Endothelial cell of umbilical vein (primary cell): ENCODE results near the gene SPINK9. TPM values are rescaled to one million over a fixed set of nuclear protein-coding genes. Genes with fewer than 3 reads are reported as not detected.

Experiments used
- BruUV-seq: library from RNA; stranded (reverse); fragments of 400-500 nt; replicated peaks from 2 replicates; lab custom pipeline; 2021; lab: Mats Ljungman, UMichigan
- CTCF ChIA-PET: fragments of 300-600, 350-600 bp; sonication (Branson Sonifier 250); formaldehyde crosslinking; loops from one replicate; lab custom pipeline; 2021; ENCODE audit warnings: antibody characterized with exemption, inconsistent platforms; lab: Charles Lee
- POLR2A ChIA-PET: fragments of 300-600, 350-600 bp; sonication (Branson Sonifier 250); formaldehyde crosslinking; loops from one replicate; lab custom pipeline; 2021; ENCODE audit warnings: antibody characterized with exemption, inconsistent platforms; lab: Charles Lee
- DNase-seq: peaks from one replicate; pipeline ENCODE4 v3.0.0-alpha.2; 2011; ENCODE audit warnings: low read depth, low spot score
- FAIRE-seq: peaks from 2 replicates; lab custom pipeline; 2011; peaks lifted over from hg19 to GRCh38; lab: Jason Lieb, UNC
- H2AFZ ChIP-seq: 2 replicates; pipeline ENCODE4 v1.6.0; 2012; ENCODE audit warnings: low read depth, low read length, control low read depth, inconsistent platforms
- H3K27ac ChIP-seq: 2 replicates; pipeline ENCODE4 v1.5.1; 2011; ENCODE audit warnings: low read depth, mild to moderate bottlenecking, control low read depth, low read length, moderate library complexity; ENCODE audit not compliant: insufficient read depth
- H3K27me3 ChIP-seq, 2 experiments: 2 replicates each; pipeline versions ENCODE4 v1.6.0 to v1.6.1; 2011; ENCODE audit warnings: low read length in 2 of 2, mixed read lengths in 1 of 2; ENCODE audit not compliant: control insufficient read depth in 2 of 2, insufficient read depth in 2 of 2
- H3K36me3 ChIP-seq, 2 experiments: 2 replicates in 1 of 2; 3 replicates in 1 of 2; pipeline ENCODE4 v1.5.1; 2011; ENCODE audit warnings: low read length in 2 of 2, mild to moderate bottlenecking in 1 of 2, moderate library complexity in 1 of 2; ENCODE audit not compliant: control insufficient read depth in 2 of 2, insufficient read depth in 2 of 2; ENCODE audit errors: extremely low read depth in 1 of 2
- H3K4me1 ChIP-seq: 3 replicates; pipeline ENCODE4 v1.5.1; 2011; ENCODE audit warnings: mild to moderate bottlenecking, low read length; ENCODE audit not compliant: control insufficient read depth, insufficient read depth; ENCODE audit errors: extremely low read depth
- H3K4me2 ChIP-seq: 2 replicates; pipeline ENCODE4 v1.6.1; 2011; ENCODE audit warnings: low read length, control low read depth, mixed read lengths; ENCODE audit not compliant: insufficient read depth
- H3K4me3 ChIP-seq, 3 experiments: fragments of 200-600 bp in 1 of 3; sonication (generic), shearing (Covaris generic) in 1 of 3; replicated peaks in 1 of 3; 2 replicates each; pipeline ENCODE4 v1.5.1; 2011 to 2016; ENCODE audit warnings: control low read depth in 3 of 3, low read length in 3 of 3, mild to moderate bottlenecking in 2 of 3, inconsistent platforms in 1 of 3, low read depth in 1 of 3, moderate library complexity in 1 of 3; ENCODE audit not compliant: insufficient read depth in 1 of 3
- H3K79me2 ChIP-seq: 2 replicates; pipeline ENCODE4 v1.6.0; 2012; ENCODE audit warnings: low read length, inconsistent platforms; ENCODE audit not compliant: control insufficient read depth, insufficient read depth
- H3K9ac ChIP-seq: replicated peaks from 2 replicates; pipeline ENCODE3; 2011; ENCODE audit warnings: low read length, control low read depth; ENCODE audit not compliant: insufficient read depth; ENCODE audit errors: extremely low read depth
- H3K9me1 ChIP-seq: replicated peaks from 3 replicates; pipeline ENCODE4 v1.6.0; 2011; ENCODE audit warnings: mild to moderate bottlenecking, low read length; ENCODE audit not compliant: control insufficient read depth, insufficient read depth; ENCODE audit errors: extremely low read depth
- H3K9me3 ChIP-seq: replicated peaks from 2 replicates; pipeline ENCODE4 v1.5.1; 2012; ENCODE audit warnings: low read length, inconsistent platforms; ENCODE audit not compliant: control insufficient read depth, insufficient read depth
- H4K20me1 ChIP-seq: replicated peaks from 2 replicates; pipeline ENCODE3; 2011; ENCODE audit warnings: mild to moderate bottlenecking, low read length; ENCODE audit not compliant: control insufficient read depth, insufficient read depth; ENCODE audit errors: extremely low read depth
- EZH2 ChIP-seq: IDR thresholded peaks from 2 replicates; pipeline ENCODE4 v1.6.1; 2012; ENCODE audit warnings: borderline replicate concordance, low read depth, mild to moderate bottlenecking, moderate library complexity, low read length, inconsistent platforms; ENCODE audit not compliant: severe bottlenecking
- FOS ChIP-seq: IDR thresholded peaks from 2 replicates; pipeline ENCODE4 v1.6.1; 2011; ENCODE audit warnings: mild to moderate bottlenecking, low read length, moderate library complexity, borderline replicate concordance; ENCODE audit not compliant: insufficient read depth
- GATA2 ChIP-seq: IDR thresholded peaks from 2 replicates; pipeline ENCODE4 v1.7.0; 2011; ENCODE audit warnings: low read depth, mild to moderate bottlenecking, moderate library complexity, mixed read lengths, low read length; ENCODE audit not compliant: insufficient read length, insufficient read depth
- JUN ChIP-seq: IDR thresholded peaks from 2 replicates; pipeline ENCODE4 v1.6.1; 2011; ENCODE audit warnings: borderline replicate concordance, low read depth; ENCODE audit not compliant: insufficient read length, insufficient read depth
- MYC ChIP-seq: IDR thresholded peaks from one replicate; pipeline ENCODE4 v1.6.1; 2011; ENCODE audit warnings: mild to moderate bottlenecking, low read depth, low read length
- POLR2A ChIP-seq: IDR thresholded peaks from 2 replicates; pipeline ENCODE4 v1.6.1; 2012; ENCODE audit warnings: low read depth, mild to moderate bottlenecking, control low read depth, low read length
- POLR2AphosphoS5 ChIP-seq: IDR thresholded peaks from 2 replicates; pipeline ENCODE4 v1.6.1; 2012; ENCODE audit warnings: low read depth, mild to moderate bottlenecking, control low read depth, low read length, moderate library complexity; ENCODE audit not compliant: insufficient read depth
- dilution Hi-C: fragments of 300-500 bp; cut with MboI; formaldehyde crosslinking; loops from one replicate; pipeline ENCODE4 v1.15.0; 2019; ENCODE audit warnings: low sequenced_read_pairs; ENCODE audit not compliant: extremely low pct_ligation_motif_present
- intact Hi-C: fragments of 100-400 bp; cut with micrococcal nuclease; formaldehyde crosslinking; loops from one replicate; pipeline ENCODE4 v1.10.0; 2022
- polyA plus RNA-seq, 4 experiments: library from polyadenylated mRNA; depleted of rRNA in 3 of 4; stranded (reverse) in 3 of 4; unstranded in 1 of 4; fragments of >200 nt; gene quantifications; 2 replicates each; pipeline versions ENCODE4 v1.2.1 to v1.2.3, GENCODE V29; 2011 to 2012; ENCODE audit warnings: missing spikeins in 1 of 4
- total RNA-seq: library from RNA; stranded (reverse); gene quantifications from 2 replicates; pipeline ENCODE4 v1.2.3, GENCODE V29; 2021
- TF ChIP-seq, protein P1 (sequence below): IDR thresholded peaks from 2 replicates; pipeline ENCODE4 v1.6.1; 2011; ENCODE audit not compliant: insufficient read depth, insufficient read length
- TF ChIP-seq, protein P2 (sequence below), 2 donors: IDR thresholded peaks; 1 replicate in 1 of 2; 2 replicates in 1 of 2; pipeline ENCODE4 v1.5.1; 2011; ENCODE audit warnings: low read length in 2 of 2, mild to moderate bottlenecking in 2 of 2, moderate library complexity in 2 of 2, control low read depth in 1 of 2, inconsistent platforms in 1 of 2, low read depth in 1 of 2; ENCODE audit not compliant: insufficient read depth in 1 of 2; ENCODE audit errors: extremely low read depth in 1 of 2

SPINK9 gene
- total and polyA plus RNA-seq, 2 donors (not counting 3 experiments of a cell fraction or from before 2014, with no cell fraction given), result not detected

DNA sequence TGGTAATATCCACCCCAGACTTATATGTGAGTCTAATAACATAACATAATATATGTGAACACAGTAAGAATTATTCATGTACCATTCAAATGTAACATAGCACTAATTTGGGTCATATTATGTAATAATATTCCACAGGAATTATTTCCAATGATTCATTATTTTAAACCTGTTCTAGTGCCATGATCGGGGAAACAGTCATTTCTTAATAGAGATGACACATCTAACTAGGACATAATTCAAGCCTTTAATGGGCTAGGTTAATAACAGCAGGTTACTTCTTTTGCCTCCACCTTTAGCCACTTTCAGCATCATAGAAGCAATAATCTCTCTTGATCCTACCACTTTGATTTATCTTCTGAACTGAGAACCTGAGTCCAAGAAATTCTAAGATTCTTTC, 12.3 kb downstream of the SPINK9 start:
- H3K36me3 ChIP-seq, result no peaks in the 10 kb centered on the region
- dilution Hi-C loops, result no loop called here
- H3K79me2 ChIP-seq, result no peaks in the 10 kb centered on the region
- no peaks in the 10 kb centered on the region for H3K9me3 ChIP-seq
- no peaks in the 10 kb centered on the region for H3K4me1 ChIP-seq
- no peak overlapping the region for H3K9ac ChIP-seq
- H3K27me3 ChIP-seq, result no peaks in the 10 kb centered on the region
- ChIA-PET POLR2A (no interaction called here), CTCF (no interaction called here)
- H3K4me3 ChIP-seq, result no peak overlapping the region
- BruUV-seq, result no TSS peak
- H3K9me1 ChIP-seq, result no peaks in the 10 kb centered on the region
- no peak overlapping the region for H3K4me2 ChIP-seq
- H4K20me1 ChIP-seq, result no peaks in the 10 kb centered on the region
- intact Hi-C loops, result no loop called here
- no peak overlapping the region for H2AFZ ChIP-seq
- H3K27ac ChIP-seq, result no peak overlapping the region
- TF ChIP-seq, protein P1, sequence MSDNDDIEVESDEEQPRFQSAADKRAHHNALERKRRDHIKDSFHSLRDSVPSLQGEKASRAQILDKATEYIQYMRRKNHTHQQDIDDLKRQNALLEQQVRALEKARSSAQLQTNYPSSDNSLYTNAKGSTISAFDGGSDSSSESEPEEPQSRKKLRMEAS, result no peak
- no peak for TF ChIP-seq JUN
- no peak for TF ChIP-seq POLR2A
- no peak for TF ChIP-seq FOS
- TF ChIP-seq MYC, result no peak
- TF ChIP-seq POLR2AphosphoS5, result no peak
- TF ChIP-seq EZH2, result no peak
- TF ChIP-seq, protein P2, sequence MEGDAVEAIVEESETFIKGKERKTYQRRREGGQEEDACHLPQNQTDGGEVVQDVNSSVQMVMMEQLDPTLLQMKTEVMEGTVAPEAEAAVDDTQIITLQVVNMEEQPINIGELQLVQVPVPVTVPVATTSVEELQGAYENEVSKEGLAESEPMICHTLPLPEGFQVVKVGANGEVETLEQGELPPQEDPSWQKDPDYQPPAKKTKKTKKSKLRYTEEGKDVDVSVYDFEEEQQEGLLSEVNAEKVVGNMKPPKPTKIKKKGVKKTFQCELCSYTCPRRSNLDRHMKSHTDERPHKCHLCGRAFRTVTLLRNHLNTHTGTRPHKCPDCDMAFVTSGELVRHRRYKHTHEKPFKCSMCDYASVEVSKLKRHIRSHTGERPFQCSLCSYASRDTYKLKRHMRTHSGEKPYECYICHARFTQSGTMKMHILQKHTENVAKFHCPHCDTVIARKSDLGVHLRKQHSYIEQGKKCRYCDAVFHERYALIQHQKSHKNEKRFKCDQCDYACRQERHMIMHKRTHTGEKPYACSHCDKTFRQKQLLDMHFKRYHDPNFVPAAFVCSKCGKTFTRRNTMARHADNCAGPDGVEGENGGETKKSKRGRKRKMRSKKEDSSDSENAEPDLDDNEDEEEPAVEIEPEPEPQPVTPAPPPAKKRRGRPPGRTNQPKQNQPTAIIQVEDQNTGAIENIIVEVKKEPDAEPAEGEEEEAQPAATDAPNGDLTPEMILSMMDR (IDR thresholded peaks at IDR 0.05; ENCODE audit: extremely low read depth in 1 of 2, insufficient read depth in 1 of 2, low read depth in 1 of 2, low read length in 2 of 2), result no peak
- no peak for TF ChIP-seq GATA2
- DNase-seq (no peak), FAIRE-seq (no peak)
